KMS-11 (cell line): ENCODE results near the gene BROX.
A peak's percentile ranks its signal among the peaks of the same experiment; 100 is the strongest.

Experiments used
- H2AFZ ChIP-seq: fragments of 200-600 bp; sonication (generic); 2 replicates; pipeline ENCODE4 v1.6.1; 2016; ENCODE audit warnings: antibody characterized with exemption, mixed run types, low read depth
- H3K27ac ChIP-seq: fragments of 200-600 bp; sonication (generic); 2 replicates; pipeline ENCODE4 v1.6.1; 2016; ENCODE audit warnings: mild to moderate bottlenecking, mixed run types
- H3K27me3 ChIP-seq: fragments of 200-600 bp; sonication (generic); 2 replicates; pipeline ENCODE4 v1.6.1; 2017; ENCODE audit warnings: mild to moderate bottlenecking, low read depth, mixed run types, moderate library complexity; ENCODE audit not compliant: insufficient read depth
- H3K36me3 ChIP-seq: fragments of 200-600 bp; sonication (generic); 2 replicates; pipeline ENCODE4 v1.6.1; 2017; ENCODE audit warnings: mild to moderate bottlenecking, mixed run types; ENCODE audit not compliant: insufficient read depth
- H3K4me1 ChIP-seq: fragments of 200-600 bp; sonication (generic); 2 replicates; pipeline ENCODE4 v1.6.1; 2016; ENCODE audit warnings: mild to moderate bottlenecking, low read depth, mixed run types; ENCODE audit not compliant: poor library complexity, severe bottlenecking
- H3K4me2 ChIP-seq: fragments of 200-600 bp; sonication (generic); 2 replicates; pipeline ENCODE4 v1.7.0; 2016; ENCODE audit warnings: mild to moderate bottlenecking, mixed run types
- H3K4me3 ChIP-seq: fragments of 200-600 bp; sonication (generic); IDR thresholded peaks from 2 replicates; pipeline ENCODE4 v1.6.1; 2017; ENCODE audit warnings: low read depth, low read length, mixed read lengths; ENCODE audit not compliant: insufficient read depth
- H3K79me2 ChIP-seq: fragments of 200-600 bp; sonication (generic); 2 replicates; pipeline ENCODE4 v1.6.1; 2016; ENCODE audit warnings: low read depth, mixed run types; ENCODE audit not compliant: insufficient read depth
- H3K9ac ChIP-seq: fragments of 200-600 bp; sonication (generic); 2 replicates; pipeline ENCODE4 v1.6.1; 2016; ENCODE audit warnings: mild to moderate bottlenecking, mixed run types
- H4K20me1 ChIP-seq: fragments of 200-600 bp; sonication (generic); 2 replicates; pipeline ENCODE4 v1.6.1; 2016; ENCODE audit warnings: mild to moderate bottlenecking, mixed run types; ENCODE audit not compliant: insufficient read depth
- TF ChIP-seq, protein P1 (sequence below): fragments of 200-600 bp; sonication (generic); conservative IDR thresholded peaks from 2 replicates; pipeline ENCODE4 v1.6.1; 2017; ENCODE audit warnings: low read depth, mild to moderate bottlenecking, antibody characterized with exemption, low read length, moderate library complexity, mixed read lengths

BROX gene

DNA sequence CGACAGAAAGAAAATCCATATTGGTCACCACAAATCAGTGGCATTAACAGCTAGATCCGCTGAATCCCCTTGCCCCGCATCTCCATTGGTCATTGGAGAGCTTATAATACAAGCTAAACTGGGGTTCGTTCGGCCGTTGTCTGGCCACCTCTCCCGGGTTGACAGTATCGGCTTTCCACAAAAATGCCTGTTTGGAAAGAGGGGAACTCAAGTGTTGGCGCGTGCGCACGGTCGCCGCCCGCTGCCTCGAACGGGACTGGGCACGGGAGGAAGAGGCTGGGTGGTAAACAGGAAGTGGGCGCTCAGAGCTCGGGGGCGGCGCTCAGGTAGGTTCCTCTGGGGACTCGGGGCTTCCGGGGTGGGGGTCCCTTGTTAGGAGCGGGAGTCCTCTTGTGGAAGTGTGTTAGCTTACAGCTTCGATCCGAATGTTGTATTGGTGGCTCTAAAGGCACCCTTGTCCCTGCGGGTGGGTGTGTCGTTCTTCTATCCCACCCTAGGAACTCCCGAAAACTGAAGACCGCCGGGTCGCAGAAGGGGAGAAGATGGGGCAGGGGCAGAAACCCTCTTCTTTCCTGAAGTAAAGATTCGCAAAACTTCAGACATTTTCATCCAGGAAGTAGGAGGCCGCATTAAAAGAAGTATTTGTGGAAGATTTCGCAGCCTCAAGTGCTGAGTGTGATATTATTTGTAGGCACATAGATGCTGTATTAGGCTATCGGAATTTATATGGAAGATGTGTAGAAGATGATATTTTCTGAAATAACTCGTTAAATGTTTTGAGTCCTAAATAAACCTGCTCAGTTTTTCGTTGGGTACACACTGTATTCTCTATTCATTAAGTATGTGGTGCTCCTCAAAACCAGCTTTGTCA is 962 bp downstream of the BROX start:
- peaks cover 41% of the 10 kb centered on the region for H3K79me2 ChIP-seq
- H2AFZ ChIP-seq = peak overlapping the region; percentile 92
- H3K9ac ChIP-seq = peak overlapping the region; percentile 75
- H3K27ac ChIP-seq = peak overlapping the region; percentile 80
- H3K36me3 ChIP-seq = no peaks in the 10 kb centered on the region
- H3K4me3 ChIP-seq = peak overlapping the region; percentile 93
- peaks cover 16% of the 10 kb centered on the region for H3K4me1 ChIP-seq
- H4K20me1 ChIP-seq = no peaks in the 10 kb centered on the region
- H3K27me3 ChIP-seq = no peaks in the 10 kb centered on the region
- TF ChIP-seq, protein P1, sequence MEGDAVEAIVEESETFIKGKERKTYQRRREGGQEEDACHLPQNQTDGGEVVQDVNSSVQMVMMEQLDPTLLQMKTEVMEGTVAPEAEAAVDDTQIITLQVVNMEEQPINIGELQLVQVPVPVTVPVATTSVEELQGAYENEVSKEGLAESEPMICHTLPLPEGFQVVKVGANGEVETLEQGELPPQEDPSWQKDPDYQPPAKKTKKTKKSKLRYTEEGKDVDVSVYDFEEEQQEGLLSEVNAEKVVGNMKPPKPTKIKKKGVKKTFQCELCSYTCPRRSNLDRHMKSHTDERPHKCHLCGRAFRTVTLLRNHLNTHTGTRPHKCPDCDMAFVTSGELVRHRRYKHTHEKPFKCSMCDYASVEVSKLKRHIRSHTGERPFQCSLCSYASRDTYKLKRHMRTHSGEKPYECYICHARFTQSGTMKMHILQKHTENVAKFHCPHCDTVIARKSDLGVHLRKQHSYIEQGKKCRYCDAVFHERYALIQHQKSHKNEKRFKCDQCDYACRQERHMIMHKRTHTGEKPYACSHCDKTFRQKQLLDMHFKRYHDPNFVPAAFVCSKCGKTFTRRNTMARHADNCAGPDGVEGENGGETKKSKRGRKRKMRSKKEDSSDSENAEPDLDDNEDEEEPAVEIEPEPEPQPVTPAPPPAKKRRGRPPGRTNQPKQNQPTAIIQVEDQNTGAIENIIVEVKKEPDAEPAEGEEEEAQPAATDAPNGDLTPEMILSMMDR = no peak
- peak overlapping the region; percentile 71 for H3K4me2 ChIP-seq

DNA sequence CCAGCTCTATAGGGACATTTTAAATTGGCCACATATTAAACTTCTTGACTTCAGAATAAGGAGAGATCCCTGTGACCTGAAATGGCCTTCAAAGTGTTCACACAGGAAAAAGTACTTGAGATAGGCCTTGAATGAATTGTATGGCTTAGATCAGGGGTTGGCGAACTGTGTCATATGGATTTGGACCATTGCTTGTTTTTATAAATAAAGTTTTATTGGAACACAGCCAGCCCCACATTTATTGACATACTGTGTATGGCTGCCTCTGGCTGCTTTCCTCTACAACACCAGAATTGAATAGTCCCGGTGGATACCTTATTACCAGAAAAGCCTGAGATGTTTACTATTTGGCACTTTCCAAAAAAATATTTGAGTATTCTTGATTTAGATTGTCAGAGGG is 4.0 kb downstream of the BROX start:
- no peak overlapping the region for H3K9ac ChIP-seq
- no peak overlapping the region for H2AFZ ChIP-seq
- peaks cover 15% of the 10 kb centered on the region; the same call in 1 of the 2 replicates for H3K79me2 ChIP-seq
- H3K27ac ChIP-seq = no peak overlapping the region
- no peak overlapping the region for H3K4me3 ChIP-seq
- peaks cover 8% of the 10 kb centered on the region for H3K4me1 ChIP-seq
- H3K4me2 ChIP-seq = no peak overlapping the region
- TF ChIP-seq, protein P1 = no peak
- no peaks in the 10 kb centered on the region for H4K20me1 ChIP-seq
- H3K27me3 ChIP-seq = no peaks in the 10 kb centered on the region
- H3K36me3 ChIP-seq = peaks cover 6% of the 10 kb centered on the region; the same call in 1 of the 2 replicates

DNA sequence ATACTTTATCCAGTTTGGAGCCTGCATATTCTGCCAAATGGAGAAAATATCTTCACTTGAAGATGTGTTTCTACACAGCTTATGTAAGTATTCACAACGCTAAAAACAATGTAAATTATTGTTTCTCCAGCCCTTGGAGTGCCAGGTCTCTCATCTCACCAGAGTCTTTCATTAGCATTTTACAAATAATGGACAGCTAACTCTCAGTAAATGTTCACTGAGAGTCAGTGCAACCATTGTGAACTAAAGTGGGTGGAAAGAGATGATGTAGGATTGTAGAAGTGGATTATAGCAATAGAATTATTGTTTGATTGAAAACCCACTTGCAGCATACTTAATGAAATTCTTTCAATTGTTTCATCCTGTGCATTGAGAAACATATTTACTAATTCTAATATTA is 16.4 kb downstream of the BROX start:
- peaks cover 30% of the 10 kb centered on the region for H3K4me1 ChIP-seq
- H3K36me3 ChIP-seq = peaks cover 13% of the 10 kb centered on the region; the same call in 1 of the 2 replicates
- no peak overlapping the region for H3K9ac ChIP-seq
- TF ChIP-seq, protein P1 = no peak
- H4K20me1 ChIP-seq = 0 out of 2 replicates have a peak, but pooled peaks cover 4% of the 10 kb centered on the region
- H3K27me3 ChIP-seq = no peaks in the 10 kb centered on the region
- H3K27ac ChIP-seq = no peak overlapping the region
- H3K4me3 ChIP-seq = no peak overlapping the region
- H3K4me2 ChIP-seq = no peak overlapping the region
- H3K79me2 ChIP-seq = no peaks in the 10 kb centered on the region
- H2AFZ ChIP-seq = no peak overlapping the region

DNA sequence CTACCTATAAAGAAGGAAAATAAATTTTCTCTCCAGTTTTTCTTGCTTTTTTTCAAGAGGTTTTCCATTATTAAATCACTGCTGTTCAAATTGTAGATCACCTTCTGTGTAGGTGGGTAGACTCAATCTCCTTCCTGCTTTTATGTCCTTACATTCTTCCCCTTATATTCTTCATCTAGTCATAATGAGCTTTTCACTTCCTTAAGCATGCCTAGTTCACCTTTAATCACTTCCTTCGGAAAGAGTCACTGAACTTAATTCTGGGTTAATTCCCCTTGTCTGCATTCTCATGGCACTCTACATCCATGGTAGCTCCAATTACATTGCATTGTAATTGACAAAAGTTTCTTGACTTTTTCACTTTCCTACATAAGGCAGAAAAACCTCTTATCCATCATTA is 18.5 kb downstream of the BROX start:
- Histone ChIP-seq H3K27ac (no peak overlapping the region), H4K20me1 (0 out of 2 replicates have a peak, but pooled peaks cover 4% of the 10 kb centered on the region), H3K4me2 (no peak overlapping the region), H3K36me3 (peaks cover 13% of the 10 kb centered on the region; the same call in 1 of the 2 replicates), H3K79me2 (no peaks in the 10 kb centered on the region), H3K4me3 (no peak overlapping the region), H3K27me3 (no peaks in the 10 kb centered on the region), H3K9ac (no peak overlapping the region), H3K4me1 (peaks cover 30% of the 10 kb centered on the region), H2AFZ (no peak overlapping the region)
- TF ChIP-seq, protein P1 = no peak
